GM12878 (cell line): ENCODE measurements around the gene RNASE9. TPM values are rescaled to one million over a fixed set of nuclear protein-coding genes. Genes with fewer than 3 reads are reported as not detected.

Experiments
- ATAC-seq: fragments of 200-7000 bp; cut with Tn5 transposase; 3 replicates; pipeline ENCODE4 v1.9.1; 2020; ENCODE audit warnings: mild to moderate bottlenecking, moderate library complexity
- BruUV-seq: library from RNA; stranded (reverse); fragments of 400-500 nt; replicated peaks from 2 replicates; lab custom pipeline; 2021; lab: Mats Ljungman, UMichigan
- CTCF ChIA-PET: fragments of 300-600 bp; sonication (Branson Sonifier 250); formaldehyde crosslinking; extraction: SDS; loops from one replicate; lab custom pipeline; 2021; ENCODE audit warnings: inconsistent platforms; lab: Yijun Ruan, JAX
- POLR2A ChIA-PET: fragments of 350-600 bp; formaldehyde crosslinking; extraction: SDS; loops from one replicate; lab custom pipeline; 2021; ENCODE audit warnings: inconsistent platforms; lab: Charles Lee
- RAD21 ChIA-PET: fragments of 300-600 bp; sonication (Branson Sonifier 250); formaldehyde crosslinking; loops from one replicate; lab custom pipeline; 2023; ENCODE audit warnings: antibody characterized with exemption; ENCODE audit not compliant: unreplicated experiment; lab: Charles Lee
- SMC1A ChIA-PET: fragments of 300-600 bp; sonication (Branson Sonifier 250); formaldehyde crosslinking; loops from one replicate; lab custom pipeline; 2023; ENCODE audit not compliant: unreplicated experiment, uncharacterized antibody; lab: Charles Lee
- DNase-seq: peaks from one replicate; pipeline ENCODE4 v3.0.0-alpha.2; 2011; ENCODE audit warnings: low read depth, low spot score
- FAIRE-seq: peaks from 3 replicates; lab custom pipeline; 2011; peaks lifted over from hg19 to GRCh38; lab: Jason Lieb, UNC
- H2AFZ ChIP-seq: 2 replicates; pipeline ENCODE4 v1.6.0; 2011; ENCODE audit warnings: low read depth, low read length, control low read depth; ENCODE audit not compliant: control insufficient read depth
- H3K27ac ChIP-seq: 2 replicates; pipeline ENCODE4 v1.5.1; 2011; ENCODE audit warnings: control low read depth; ENCODE audit not compliant: control insufficient read depth, insufficient read depth
- H3K27me3 ChIP-seq, 2 experiments: replicated peaks in 1 of 2; 2 replicates each; pipeline versions ENCODE4 v1.6.0 to v1.6.1; 2011; ENCODE audit warnings: low read length in 1 of 2; ENCODE audit not compliant: control insufficient read depth in 2 of 2, insufficient read depth in 2 of 2
- H3K36me3 ChIP-seq, 2 experiments: 2 replicates each; pipeline ENCODE4 v1.5.1; 2011; ENCODE audit warnings: low read length in 1 of 2; ENCODE audit not compliant: control insufficient read depth in 2 of 2, insufficient read depth in 2 of 2
- H3K4me1 ChIP-seq: 2 replicates; pipeline ENCODE4 v1.6.1; 2011; ENCODE audit warnings: mild to moderate bottlenecking, low read length, moderate library complexity, mixed read lengths; ENCODE audit not compliant: control insufficient read depth, insufficient read depth
- H3K4me2 ChIP-seq: 2 replicates; pipeline ENCODE4 v1.6.0; 2011; ENCODE audit warnings: control low read depth; ENCODE audit not compliant: control insufficient read depth, insufficient read depth
- H3K4me3 ChIP-seq: fragments of 200-600 bp; sonication (generic); 2 replicates; pipeline ENCODE4 v1.5.1; 2016
- H3K79me2 ChIP-seq: 2 replicates; pipeline ENCODE4 v1.6.0; 2011; ENCODE audit warnings: low read length; ENCODE audit not compliant: control insufficient read depth, insufficient read depth
- H3K9ac ChIP-seq: 2 replicates; pipeline ENCODE4 v1.8.0; 2011; ENCODE audit warnings: low read length, control low read depth, mixed read lengths; ENCODE audit not compliant: control insufficient read depth, insufficient read depth
- H3K9me3 ChIP-seq: replicated peaks from 3 replicates; pipeline ENCODE4 v1.5.1; 2011; ENCODE audit warnings: mild to moderate bottlenecking, low read length; ENCODE audit not compliant: control insufficient read depth, insufficient read depth
- H4K20me1 ChIP-seq: 2 replicates; pipeline ENCODE4 v1.6.0; 2011; ENCODE audit not compliant: control insufficient read depth, insufficient read depth
- BHLHE40 ChIP-seq, 2 experiments: fragments of 450-650 bp in 1 of 2; IDR thresholded peaks; 2 replicates each; pipeline ENCODE4 v1.6.1; 2011 to 2017; ENCODE audit warnings: low read depth in 2 of 2, borderline replicate concordance in 1 of 2, improper control_type of control experiment in 1 of 2, low read length in 1 of 2, mild to moderate bottlenecking in 1 of 2
- EED ChIP-seq: sonication (generic); IDR thresholded peaks from 2 replicates; pipeline ENCODE4 v1.6.1; 2016; ENCODE audit warnings: antibody characterized with exemption, low read depth
- EZH2 ChIP-seq: IDR thresholded peaks from 2 replicates; pipeline ENCODE4 v1.6.1; 2012; ENCODE audit warnings: low read depth, mild to moderate bottlenecking, control low read depth, inconsistent platforms, low read length, borderline replicate concordance; ENCODE audit not compliant: control insufficient read depth
- FOXK2 ChIP-seq: fragments of 450-650 bp; IDR thresholded peaks from 2 replicates; pipeline ENCODE4 v1.6.1; 2017; ENCODE audit warnings: mild to moderate bottlenecking, moderate library complexity
- HDAC2 ChIP-seq: fragments of 200-600 bp; sonication (generic); IDR thresholded peaks from 2 replicates; pipeline ENCODE4 v1.6.1; 2017
- JUNB ChIP-seq: IDR thresholded peaks from 2 replicates; pipeline ENCODE4 v1.6.1; 2016; ENCODE audit warnings: antibody characterized with exemption, mild to moderate bottlenecking
- KLF5 ChIP-seq: fragments of 450-650 bp; IDR thresholded peaks from 2 replicates; pipeline ENCODE4 v1.6.1; 2014; ENCODE audit warnings: mild to moderate bottlenecking; ENCODE audit not compliant: partially characterized antibody
- NRF1 ChIP-seq: conservative IDR thresholded peaks from 2 replicates; pipeline ENCODE4 v1.6.1; 2011; ENCODE audit warnings: mild to moderate bottlenecking, low read depth, low read length, improper control_type of control experiment
- POLR2AphosphoS5 ChIP-seq: IDR thresholded peaks from 2 replicates; pipeline ENCODE4 v1.6.1; 2011; ENCODE audit warnings: mild to moderate bottlenecking, low read length, inconsistent platforms
- RAD51 ChIP-seq: fragments of 450-650 bp; IDR thresholded peaks from 2 replicates; pipeline ENCODE4 v1.6.1; 2016; ENCODE audit warnings: moderate library complexity, mild to moderate bottlenecking, inconsistent platforms
- RELA ChIP-seq: fragments of 450-650 bp; IDR thresholded peaks from 2 replicates; pipeline ENCODE4 v1.8.0; 2014; ENCODE audit warnings: borderline replicate concordance; ENCODE audit not compliant: partially characterized antibody
- SPI1 ChIP-seq: IDR thresholded peaks from 2 replicates; pipeline ENCODE4 v1.6.1; 2011; ENCODE audit warnings: low read depth, mild to moderate bottlenecking, low read length, moderate library complexity, borderline replicate concordance; ENCODE audit not compliant: insufficient read depth
- SREBF1 ChIP-seq: IDR thresholded peaks from 2 replicates; pipeline ENCODE4 v1.6.1; 2012; ENCODE audit warnings: mild to moderate bottlenecking, low read length
- STAT1 ChIP-seq: fragments of 450-650 bp; conservative IDR thresholded peaks from 2 replicates; pipeline ENCODE4 v1.6.1; 2014; ENCODE audit warnings: antibody characterized with exemption, mild to moderate bottlenecking
- TAF1 ChIP-seq: IDR thresholded peaks from 2 replicates; pipeline ENCODE4 v1.6.1; 2011; ENCODE audit warnings: mild to moderate bottlenecking, low read depth, low read length, borderline replicate concordance
- ZNF207 ChIP-seq: fragments of 450-650 bp; IDR thresholded peaks from 2 replicates; pipeline ENCODE4 v1.6.1; 2014; ENCODE audit warnings: antibody characterized with exemption, mild to moderate bottlenecking, borderline replicate concordance
- ZNF384 ChIP-seq: IDR thresholded peaks from 2 replicates; pipeline ENCODE4 v1.6.1; 2012; ENCODE audit warnings: low read depth, mild to moderate bottlenecking, low read length, improper control_type of control experiment, borderline replicate concordance
- WGBS: methylation state at CpG from one replicate; pipeline ENCODE4 v1.1.6; 2016; ENCODE audit warnings: low lambda C conversion rate; ENCODE audit not compliant: insufficient replicate concordance, insufficient coverage; ENCODE audit errors: missing lambda C conversion rate; 5-methylcytosine and 5-hydroxymethylcytosine counted together
- in situ Hi-C: fragments of 300-500 bp; cut with MboI; formaldehyde crosslinking; loops from 9 replicates; pipeline ENCODE4 v1.14.3; 2018; ENCODE audit warnings: mixed read lengths
- intact Hi-C: fragments of 100-400 bp; cut with micrococcal nuclease; formaldehyde crosslinking; loops from one replicate; pipeline ENCODE4 v1.14.2; 2022; ENCODE audit not compliant: unreplicated experiment
- polyA plus RNA-seq, 11 experiments: library from polyadenylated mRNA; depleted of rRNA in 4 of 11; unstranded in 6 of 11; stranded (reverse) in 5 of 11; fragments of >200 nt; fragmentation: Nextera tagmentation in 4 of 11; fragmentation: Illumina TruSeq in 1 of 11; extraction: Ambion mirVana in 4 of 11; extraction: Trizol in 1 of 11; gene quantifications; 1 replicate in 1 of 11; 2 replicates in 10 of 11; pipeline versions ENCODE4 v1.2.1 to v1.2.3, GENCODE V29; 2011 to 2016; ENCODE audit warnings: inconsistent platforms in 2 of 11, missing spikeins in 2 of 11, low read depth in 1 of 11
- total RNA-seq, 4 experiments: library from RNA; depleted of rRNA in 3 of 4; stranded (reverse); fragments of >200 nt in 3 of 4; fragmentation: Illumina TruSeq in 1 of 4; extraction: Trizol in 1 of 4; gene quantifications; 2 replicates each; pipeline versions ENCODE4 v1.2.1 to v1.2.3, GENCODE V29; 2013 to 2021
- TF ChIP-seq, protein P1 (sequence below): fragments of 450-650 bp; IDR thresholded peaks from 2 replicates; pipeline ENCODE4 v1.6.1; 2017; ENCODE audit warnings: antibody characterized with exemption, mild to moderate bottlenecking, moderate library complexity

The RNASE9 gene
- total and polyA plus RNA-seq, 10 of the 15 experiments (the other 5 are each of a cell fraction or from before 2014, with no cell fraction given) = not detected

DNA sequence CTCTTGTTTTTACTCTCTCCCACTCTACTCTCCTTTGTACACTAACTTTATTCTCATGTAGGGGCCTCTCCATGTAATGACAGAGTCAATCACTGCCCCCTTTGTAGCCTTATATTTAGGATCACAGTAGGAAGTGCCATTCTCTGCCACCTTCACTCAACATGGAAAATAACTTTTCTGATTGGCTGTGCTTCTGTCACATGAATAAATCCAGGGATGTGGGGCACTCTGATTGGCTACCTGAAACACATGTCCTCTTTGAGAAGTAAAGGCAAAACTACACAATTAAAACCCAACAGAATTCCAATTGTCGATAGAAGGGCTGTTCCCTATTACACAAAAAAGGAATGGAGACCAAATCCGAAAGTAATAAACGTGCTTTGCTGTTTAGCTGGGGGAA, at the start of gene RNASE9 (continued):
- TF ChIP-seq RAD51 = no peak

- ChIA-PET CTCF (interaction anchor here (0.6 to 10.3 kb wide), 30 partner anchors 10 to 361 kb away, joined by 3 to 216 read pairs (median 5); partner anchors contain the start of genes ANG, CCNB1IP1, PIP4P1 and RNASE4), RAD21 (interaction anchor here (0.7 to 6.3 kb wide), 22 partner anchors 13 to 315 kb away, joined by 3 to 77 read pairs (median 6); partner anchors contain the start of genes ANG, CCNB1IP1, PARP2 and PIP4P1), SMC1A (interaction anchor here (0.6 to 6.5 kb wide), 23 partner anchors 12 to 282 kb away, joined by 3 to 110 read pairs (median 4); partner anchors contain the start of genes RNASE4 and TEP1), POLR2A (interaction anchor here (0.6 to 1.7 kb wide), 4 partner anchors 53 to 268 kb away, joined by 3 to 6 read pairs (median 4); no protein-coding TSS in a partner anchor)
- ATAC-seq (peak; percentile 41), DNase-seq (no peak), FAIRE-seq (no peak)
- intact Hi-C loops = loop anchor here (5.0 kb wide), 2 partner anchors 52 to 268 kb away; partner anchors contain the start of gene PARP2
- no peaks in the 10 kb centered on the region for H3K9me3 ChIP-seq
- no peaks in the 10 kb centered on the region for H4K20me1 ChIP-seq
- peak overlapping the region; percentile 60; the same call in 1 of the 2 replicates for H3K9ac ChIP-seq
- H3K27me3 ChIP-seq = no peaks in the 10 kb centered on the region
- WGBS = 5% methylated on average over 27 of the region's 27 CpGs
- H3K4me1 ChIP-seq = peaks cover 35% of the 10 kb centered on the region
- peak overlapping the region; percentile 84 for H2AFZ ChIP-seq
- peak overlapping the region; percentile 78 for H3K4me3 ChIP-seq
- H3K79me2 ChIP-seq = no peaks in the 10 kb centered on the region
- in situ Hi-C loops = loop anchor here (5.0 kb wide), 1 partner anchor 198 kb away; the partner anchor contains the start of gene TEP1
- H3K4me2 ChIP-seq = peak overlapping the region; percentile 72
- no peaks in the 10 kb centered on the region for H3K36me3 ChIP-seq
- no TSS peak for BruUV-seq
- peak overlapping the region; percentile 34; the same call in 1 of the 2 replicates for H3K27ac ChIP-seq
- no peak for TF ChIP-seq EZH2
- no peak for TF ChIP-seq NRF1
- no peak for TF ChIP-seq KLF5
- no peak for TF ChIP-seq TAF1
- no peak for TF ChIP-seq RELA
- TF ChIP-seq ZNF207 = no peak
- no peak for TF ChIP-seq ZNF384
- TF ChIP-seq SREBF1 = no peak
- no peak for TF ChIP-seq STAT1
- no peak for TF ChIP-seq SPI1
- no peak for TF ChIP-seq HDAC2
- no peak; the same call in 1 of the 2 replicates for TF ChIP-seq EED
- no peak for TF ChIP-seq JUNB
- TF ChIP-seq POLR2AphosphoS5 = no peak
- no peak for TF ChIP-seq BHLHE40 (IDR thresholded peaks at IDR 0.05; ENCODE audit: borderline replicate concordance in 1 of 2, low read depth in 2 of 2, low read length in 1 of 2)
- no peak; the same call in 1 of the 2 replicates for TF ChIP-seq FOXK2
- TF ChIP-seq, protein P1, sequence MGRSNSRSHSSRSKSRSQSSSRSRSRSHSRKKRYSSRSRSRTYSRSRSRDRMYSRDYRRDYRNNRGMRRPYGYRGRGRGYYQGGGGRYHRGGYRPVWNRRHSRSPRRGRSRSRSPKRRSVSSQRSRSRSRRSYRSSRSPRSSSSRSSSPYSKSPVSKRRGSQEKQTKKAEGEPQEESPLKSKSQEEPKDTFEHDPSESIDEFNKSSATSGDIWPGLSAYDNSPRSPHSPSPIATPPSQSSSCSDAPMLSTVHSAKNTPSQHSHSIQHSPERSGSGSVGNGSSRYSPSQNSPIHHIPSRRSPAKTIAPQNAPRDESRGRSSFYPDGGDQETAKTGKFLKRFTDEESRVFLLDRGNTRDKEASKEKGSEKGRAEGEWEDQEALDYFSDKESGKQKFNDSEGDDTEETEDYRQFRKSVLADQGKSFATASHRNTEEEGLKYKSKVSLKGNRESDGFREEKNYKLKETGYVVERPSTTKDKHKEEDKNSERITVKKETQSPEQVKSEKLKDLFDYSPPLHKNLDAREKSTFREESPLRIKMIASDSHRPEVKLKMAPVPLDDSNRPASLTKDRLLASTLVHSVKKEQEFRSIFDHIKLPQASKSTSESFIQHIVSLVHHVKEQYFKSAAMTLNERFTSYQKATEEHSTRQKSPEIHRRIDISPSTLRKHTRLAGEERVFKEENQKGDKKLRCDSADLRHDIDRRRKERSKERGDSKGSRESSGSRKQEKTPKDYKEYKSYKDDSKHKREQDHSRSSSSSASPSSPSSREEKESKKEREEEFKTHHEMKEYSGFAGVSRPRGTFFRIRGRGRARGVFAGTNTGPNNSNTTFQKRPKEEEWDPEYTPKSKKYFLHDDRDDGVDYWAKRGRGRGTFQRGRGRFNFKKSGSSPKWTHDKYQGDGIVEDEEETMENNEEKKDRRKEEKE = no peak
Measured at GRCh38 chr14:20610002-20610765, 49.3 kb upstream of the RNASE9 start.
